PC-3 (cell line): ENCODE measurements around the gene C10orf120. TPM values are rescaled to one million over a fixed set of nuclear protein-coding genes. Genes with fewer than 3 reads are reported as not detected.

Source experiments
- ATAC-seq: fragments of 200-7000 bp; cut with Tn5 transposase; 2 replicates; pipeline ENCODE4 v1.9.1; 2020; ENCODE audit warnings: mild to moderate bottlenecking, moderate library complexity
- BruUV-seq: library from RNA; stranded (reverse); fragments of 400-500 nt; replicated peaks from 2 replicates; lab custom pipeline; 2021; lab: Mats Ljungman, UMichigan
- CTCF ChIA-PET: fragments of 300-600 bp; sonication (Branson Sonifier 250); formaldehyde crosslinking; loops from one replicate; lab custom pipeline; 2022; ENCODE audit warnings: antibody characterized with exemption; lab: Charles Lee
- POLR2A ChIA-PET: fragments of 300-600 bp; sonication (Branson Sonifier 250); formaldehyde crosslinking; loops from one replicate; lab custom pipeline; 2022; ENCODE audit warnings: antibody characterized with exemption; ENCODE audit not compliant: unreplicated experiment; lab: Charles Lee
- DNase-seq: peaks from one replicate; pipeline ENCODE4 v3.0.0-alpha.2; 2015
- H2AFZ ChIP-seq: fragments of 300-600 bp; sonication (generic); 2 replicates; pipeline ENCODE4 v1.6.0; 2016; ENCODE audit warnings: antibody characterized with exemption, low read length
- H3F3A ChIP-seq: fragments of 300-600 bp; sonication (generic); one replicate; pipeline ENCODE4 v1.6.0; 2017; ENCODE audit warnings: antibody characterized with exemption, low read length, control low read depth, mild to moderate bottlenecking; ENCODE audit not compliant: unreplicated experiment
- H3K27ac ChIP-seq: fragments of 300-600 bp; sonication (generic); 2 replicates; pipeline ENCODE4 v1.5.1; 2016; ENCODE audit warnings: mild to moderate bottlenecking, low read length
- H3K27me3 ChIP-seq: fragments of 300-600 bp; sonication (generic); 2 replicates; pipeline ENCODE4 v1.6.1; 2016; ENCODE audit warnings: low read length, mixed read lengths
- H3K36me3 ChIP-seq: fragments of 300-600 bp; sonication (generic); 2 replicates; pipeline ENCODE4 v1.6.1; 2016; ENCODE audit warnings: low read depth, mixed run types, low read length, mixed read lengths
- H3K4me1 ChIP-seq: fragments of 300-600 bp; sonication (generic); 2 replicates; pipeline ENCODE4 v1.5.1; 2016; ENCODE audit warnings: low read length; ENCODE audit not compliant: insufficient read depth
- H3K4me2 ChIP-seq: fragments of 300-600 bp; sonication (generic); 2 replicates; pipeline ENCODE4 v1.6.0; 2016; ENCODE audit warnings: low read length
- H3K4me3 ChIP-seq: fragments of 300-600 bp; sonication (generic); 2 replicates; pipeline ENCODE4 v1.5.1; 2016; ENCODE audit warnings: mild to moderate bottlenecking, low read length, mixed read lengths
- H3K79me2 ChIP-seq: fragments of 300-600 bp; sonication (generic); 2 replicates; pipeline ENCODE4 v1.6.1; 2017; ENCODE audit warnings: low read length, mixed read lengths
- H3K9ac ChIP-seq: fragments of 300-600 bp; sonication (generic); 2 replicates; pipeline ENCODE4 v1.6.0; 2016; ENCODE audit warnings: mild to moderate bottlenecking, low read length
- H3K9me2 ChIP-seq: fragments of 300-600 bp; sonication (generic); replicated peaks from 2 replicates; pipeline ENCODE4 v1.6.1; 2016; ENCODE audit warnings: mixed run types, low read length, mixed read lengths
- H3K9me3 ChIP-seq: fragments of 300-600 bp; sonication (generic); 2 replicates; pipeline ENCODE4 v1.6.1; 2016; ENCODE audit warnings: low read length, mixed read lengths
- H4K20me1 ChIP-seq: fragments of 300-600 bp; sonication (generic); 2 replicates; pipeline ENCODE4 v1.6.1; 2016; ENCODE audit warnings: low read length, mixed read lengths
- CTCF ChIP-seq: fragments of 300-600 bp; sonication (generic); conservative IDR thresholded peaks from 2 replicates; pipeline ENCODE4 v1.5.1; 2017; ENCODE audit warnings: antibody characterized with exemption, low read depth, mild to moderate bottlenecking, low read length
- EZH2 ChIP-seq: fragments of 300-600 bp; sonication (generic); IDR thresholded peaks from one replicate; pipeline ENCODE4 v1.6.1; 2017; ENCODE audit warnings: antibody characterized with exemption, mild to moderate bottlenecking, low read length; ENCODE audit not compliant: unreplicated experiment
- EZH2phosphoT487 ChIP-seq: fragments of 300-600 bp; sonication (generic); IDR thresholded peaks from 2 replicates; pipeline ENCODE4 v1.6.1; 2018; ENCODE audit warnings: mild to moderate bottlenecking, antibody characterized with exemption, low read length, borderline replicate concordance
- intact Hi-C: fragments of 100-400 bp; cut with micrococcal nuclease; formaldehyde crosslinking; loops from 2 replicates; pipeline ENCODE4 v1.9.0; 2023
- total RNA-seq: library from RNA; depleted of rRNA; stranded (reverse); fragments of >200 nt; gene quantifications from 2 replicates; pipeline ENCODE4 v1.2.3, GENCODE V29; 2014

C10orf120 gene
- total RNA-seq, 1 experiment from 2014 or later, result not detected

- Histone ChIP-seq H3K27me3 (peaks cover 60% of the 10 kb centered on the region), H3K4me1 (no peaks in the 10 kb centered on the region), H3F3A (no peaks in the 10 kb centered on the region), H3K36me3 (no peaks in the 10 kb centered on the region), H3K9me3 (no peaks in the 10 kb centered on the region), H2AFZ (no peak overlapping the region), H3K9me2 (no peaks in the 10 kb centered on the region), H3K4me3 (no peak overlapping the region), H3K9ac (no peak overlapping the region), H3K4me2 (no peak overlapping the region), H3K27ac (no peak overlapping the region), H4K20me1 (no peaks in the 10 kb centered on the region), H3K79me2 (no peaks in the 10 kb centered on the region)
- POLR2A ChIA-PET, result no interaction called here
- no TSS peak for BruUV-seq
- intact Hi-C loops, result no loop called here
- no peak for DNase-seq
- no peak for ATAC-seq
- CTCF ChIA-PET, result no interaction called here
- TF ChIP-seq EZH2, result no peak
- TF ChIP-seq CTCF, result no peak
- no peak for TF ChIP-seq EZH2phosphoT487
These were observed 36.0 kb downstream of the C10orf120 start for GRCh38 chr10:122663516-122664130.

- TF ChIP-seq CTCF, result no peak
- no peak for TF ChIP-seq EZH2
- TF ChIP-seq EZH2phosphoT487, result no peak
- no peak for ATAC-seq
- H3K27ac ChIP-seq, result no peak overlapping the region
- H3K36me3 ChIP-seq, result no peaks in the 10 kb centered on the region
- H3F3A ChIP-seq, result no peaks in the 10 kb centered on the region
- no peak for DNase-seq
- no peaks in the 10 kb centered on the region for H4K20me1 ChIP-seq
- H3K4me1 ChIP-seq, result no peaks in the 10 kb centered on the region
- no peak overlapping the region for H3K4me2 ChIP-seq
- no peak overlapping the region for H2AFZ ChIP-seq
- POLR2A ChIA-PET, result no interaction called here
- CTCF ChIA-PET, result no interaction called here
- no peak overlapping the region for H3K4me3 ChIP-seq
- H3K9me3 ChIP-seq, result no peaks in the 10 kb centered on the region
- peaks cover 58% of the 10 kb centered on the region for H3K27me3 ChIP-seq
- BruUV-seq, result no TSS peak
- H3K9ac ChIP-seq, result no peak overlapping the region
- intact Hi-C loops, result no loop called here
- H3K9me2 ChIP-seq, result no peaks in the 10 kb centered on the region
- no peaks in the 10 kb centered on the region for H3K79me2 ChIP-seq
These were observed 37.4 kb downstream of the C10orf120 start for GRCh38 chr10:122662231-122662630.

GRCh38 chr10:122660696-122661095, 39.0 kb downstream of the C10orf120 start:
- CTCF ChIA-PET, result no interaction called here

More at GRCh38 chr10:122660696-122661095, 39.0 kb downstream of the C10orf120 start:
- H3K9me2 ChIP-seq, result no peaks in the 10 kb centered on the region
- H3K4me2 ChIP-seq, result no peak overlapping the region
- no TSS peak for BruUV-seq
- POLR2A ChIA-PET, result no interaction called here
- peaks cover 56% of the 10 kb centered on the region for H3K27me3 ChIP-seq
- no peak overlapping the region for H3K9ac ChIP-seq
- H3K9me3 ChIP-seq, result no peaks in the 10 kb centered on the region
- no peak overlapping the region for H2AFZ ChIP-seq
- H4K20me1 ChIP-seq, result no peaks in the 10 kb centered on the region
- TF ChIP-seq CTCF (no peak), EZH2phosphoT487 (no peak), EZH2 (no peak)
- intact Hi-C loops, result no loop called here
- H3K36me3 ChIP-seq, result no peaks in the 10 kb centered on the region
- H3K4me1 ChIP-seq, result no peaks in the 10 kb centered on the region
- no peak overlapping the region for H3K27ac ChIP-seq
- H3F3A ChIP-seq, result no peaks in the 10 kb centered on the region
- ATAC-seq (no peak), DNase-seq (no peak)
- H3K79me2 ChIP-seq, result no peaks in the 10 kb centered on the region
- H3K4me3 ChIP-seq, result no peak overlapping the region
